ENCODE measurements around the gene MBOAT2. TPM values are rescaled to one million over a fixed set of nuclear protein-coding genes. Genes with fewer than 3 reads are reported as not detected.
"Not testable (repeated sequence)": the region's sequence is repeated elsewhere in the genome, so short reads cannot be mapped to it uniquely, and the experiment has no call there.

MBOAT2 gene, protein sequence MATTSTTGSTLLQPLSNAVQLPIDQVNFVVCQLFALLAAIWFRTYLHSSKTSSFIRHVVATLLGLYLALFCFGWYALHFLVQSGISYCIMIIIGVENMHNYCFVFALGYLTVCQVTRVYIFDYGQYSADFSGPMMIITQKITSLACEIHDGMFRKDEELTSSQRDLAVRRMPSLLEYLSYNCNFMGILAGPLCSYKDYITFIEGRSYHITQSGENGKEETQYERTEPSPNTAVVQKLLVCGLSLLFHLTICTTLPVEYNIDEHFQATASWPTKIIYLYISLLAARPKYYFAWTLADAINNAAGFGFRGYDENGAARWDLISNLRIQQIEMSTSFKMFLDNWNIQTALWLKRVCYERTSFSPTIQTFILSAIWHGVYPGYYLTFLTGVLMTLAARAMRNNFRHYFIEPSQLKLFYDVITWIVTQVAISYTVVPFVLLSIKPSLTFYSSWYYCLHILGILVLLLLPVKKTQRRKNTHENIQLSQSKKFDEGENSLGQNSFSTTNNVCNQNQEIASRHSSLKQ
- 6.6 and 16.7 TPM in 2 replicates for total RNA-seq (2014; rRNA removed; shearing (Covaris generic); ENCODE audit: low replicate concordance)

DNA sequence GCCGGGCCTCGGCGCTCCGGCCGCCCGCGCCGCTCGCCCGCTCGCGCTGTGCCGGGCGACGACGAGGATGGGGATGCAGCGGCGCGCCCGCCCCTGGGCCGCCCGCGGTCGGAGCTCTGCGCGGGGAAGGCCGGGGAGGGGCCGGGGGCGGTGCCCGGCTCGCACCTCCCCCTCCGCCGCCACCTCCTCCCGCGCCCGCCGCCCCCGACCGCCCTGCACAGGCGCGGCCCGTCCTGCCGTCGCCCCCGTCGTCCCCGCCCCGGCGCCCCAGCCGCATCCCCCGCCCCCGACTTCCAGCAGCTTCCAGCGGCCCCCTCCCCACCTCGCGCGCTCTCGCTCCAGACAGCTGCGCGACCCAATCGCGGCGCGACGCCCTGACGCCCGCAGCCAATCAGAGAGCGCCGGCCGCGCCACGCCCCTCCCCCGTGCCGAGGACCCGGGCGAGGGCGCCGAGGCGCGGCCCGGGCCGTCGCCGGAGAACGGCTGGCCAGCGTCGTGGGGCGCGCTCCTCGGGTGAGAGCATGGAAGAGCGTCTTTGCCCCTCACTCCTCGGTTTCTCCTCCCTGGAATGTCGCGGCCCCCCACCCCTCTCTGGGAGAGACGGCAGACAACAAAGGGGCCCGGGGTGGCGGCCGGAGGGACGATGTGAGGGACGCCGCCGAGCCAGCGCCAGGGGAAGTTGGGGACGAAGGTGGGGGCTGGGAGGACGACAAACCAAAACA, at the start of gene MBOAT2:
MBOAT2 (minus strand) TSS at position 69 of the 722 bp plus-strand sequence. CDS start 70 bp downstream, outside the sequence.
- DNase-seq (ENCODE audit: low read depth): peak; percentile 89
- in situ Hi-C loops (cut with HindIII; ENCODE audit: low pct_unique_long_range_greater_than_20kb, low sequenced_read_pairs): no loop called here

DNA sequence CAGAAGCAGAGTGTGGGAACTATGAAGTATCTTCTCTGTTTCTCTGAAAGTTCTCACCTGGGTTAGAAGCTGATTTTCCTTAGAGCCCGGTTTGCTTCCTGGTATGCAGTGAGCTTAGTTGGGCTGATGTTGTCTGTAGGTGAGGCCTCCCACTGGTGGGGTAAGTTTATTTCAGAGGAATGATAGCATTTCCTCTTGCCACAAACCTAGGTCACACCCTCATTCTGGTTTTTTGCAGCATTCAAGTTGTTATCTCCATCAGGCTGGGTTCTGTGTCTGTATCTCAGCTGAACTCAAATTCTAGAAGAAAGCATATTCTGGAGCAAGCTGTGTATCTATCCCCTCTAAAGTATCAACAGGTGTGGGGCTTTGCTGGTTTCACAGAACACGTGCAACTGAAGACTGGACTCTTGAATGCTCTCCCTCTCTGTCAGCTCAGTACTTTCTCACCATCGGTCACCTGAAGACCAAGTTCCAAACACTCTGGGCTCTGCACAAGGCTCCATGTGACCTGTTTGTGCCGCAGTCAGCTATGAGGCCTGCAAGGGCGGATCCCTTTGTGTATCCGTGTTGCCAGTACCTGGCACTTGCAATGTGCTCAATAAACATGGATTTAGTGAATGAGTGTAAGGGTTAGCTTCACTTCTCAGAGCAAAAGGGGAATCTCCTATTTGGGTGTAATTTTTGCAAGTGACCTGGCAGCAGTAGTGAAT, 49.5 kb upstream of the MBOAT2 start:
- in situ Hi-C loops (cut with HindIII; ENCODE audit: low pct_unique_long_range_greater_than_20kb, low sequenced_read_pairs): no loop called here
- DNase-seq (ENCODE audit: low read depth): no peak

DNA sequence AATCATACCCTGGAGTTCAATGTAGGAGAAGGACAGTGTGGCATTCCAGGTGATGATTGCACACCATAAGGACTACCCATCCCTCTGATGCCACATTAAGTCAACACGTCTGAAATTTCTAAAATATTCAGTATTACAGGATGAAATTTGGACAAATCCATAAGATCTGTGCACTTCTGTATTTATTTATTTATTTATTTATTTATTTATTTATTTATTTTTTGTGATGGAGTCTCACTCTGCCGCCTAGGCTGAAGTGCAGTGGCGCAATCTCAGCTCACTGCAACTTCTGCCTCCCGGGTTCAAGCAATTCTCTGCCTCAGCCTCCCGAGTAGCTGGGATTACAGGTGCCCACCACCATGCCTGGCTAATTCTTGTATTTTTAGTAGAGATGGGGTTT, 48.0 kb upstream of the MBOAT2 start:
- in situ Hi-C loops (cut with HindIII; ENCODE audit: low pct_unique_long_range_greater_than_20kb, low sequenced_read_pairs); DNase-seq (ENCODE audit: low read depth): not testable (repeated sequence)

DNA sequence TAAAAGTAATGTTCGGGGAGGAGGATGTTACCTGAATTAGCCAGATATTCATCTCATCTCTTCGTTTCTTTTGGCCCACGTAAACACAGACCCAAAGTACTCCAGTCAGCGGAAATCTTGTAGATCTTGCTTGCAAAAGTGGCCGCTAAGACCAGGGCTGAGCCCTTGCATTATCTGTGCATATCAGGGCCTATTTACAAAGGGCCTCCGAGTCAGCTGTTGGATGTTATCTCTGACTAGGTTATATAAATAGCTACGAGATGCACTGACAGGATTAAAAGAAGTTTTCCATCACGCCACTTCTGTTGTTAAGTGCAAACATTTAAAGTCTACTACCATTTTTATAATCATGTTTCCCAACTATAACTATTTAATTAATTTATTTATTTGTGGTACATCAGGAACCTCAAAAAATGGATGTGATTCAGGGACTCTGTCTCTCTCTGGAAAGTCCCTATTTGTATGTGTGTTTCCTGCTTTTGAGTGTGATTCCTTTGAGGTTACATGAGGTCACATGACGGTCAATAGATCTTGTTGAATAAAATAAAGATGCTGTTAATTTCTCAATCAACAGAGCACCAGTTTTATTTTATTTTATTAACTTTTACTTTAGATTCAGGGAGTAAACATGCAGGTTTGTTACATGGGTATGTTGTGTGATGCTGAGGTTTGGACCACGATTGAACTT, 46.8 kb upstream of the MBOAT2 start:
- in situ Hi-C loops (cut with HindIII; ENCODE audit: low pct_unique_long_range_greater_than_20kb, low sequenced_read_pairs): no loop called here
- no peak for DNase-seq (ENCODE audit: low read depth)

DNA sequence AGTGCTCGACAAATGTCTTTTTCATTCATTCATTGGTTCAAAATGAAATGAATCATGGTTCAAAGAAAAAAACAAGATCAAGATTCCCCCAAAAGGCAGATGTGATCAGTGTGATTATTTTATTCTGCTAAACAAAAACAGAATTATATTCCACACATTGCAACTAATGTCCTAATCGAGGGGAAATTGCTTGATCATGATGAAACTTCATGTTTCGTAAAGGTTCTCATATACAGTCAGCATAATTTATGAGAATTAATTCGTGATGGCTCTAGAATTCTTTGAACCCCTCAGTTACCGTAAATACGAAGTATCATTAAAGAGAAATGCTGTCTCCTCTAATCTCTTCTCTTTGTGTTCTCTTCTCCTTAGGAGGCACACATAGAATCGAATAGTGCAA, 42.1 kb upstream of the MBOAT2 start:
- DNase-seq (ENCODE audit: low read depth): no peak
- in situ Hi-C loops (cut with HindIII; ENCODE audit: low pct_unique_long_range_greater_than_20kb, low sequenced_read_pairs): no loop called here

DNA sequence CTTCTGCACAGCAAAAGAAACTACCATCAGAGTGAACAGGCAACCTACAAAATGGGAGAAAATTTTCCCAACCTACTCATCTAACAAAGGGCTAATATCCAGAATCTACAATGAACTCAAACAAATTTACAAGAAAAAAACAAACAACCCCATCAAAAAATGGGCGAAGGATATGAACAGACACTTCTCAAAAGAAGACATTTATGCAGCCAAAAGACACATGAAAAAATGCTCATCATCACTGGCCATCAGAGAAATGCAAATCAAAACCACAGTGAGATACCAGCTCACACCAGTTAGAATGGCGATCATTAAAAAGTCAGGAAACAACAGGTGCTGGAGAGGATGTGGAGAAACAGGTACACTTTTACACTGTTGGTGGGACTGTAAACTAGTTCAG, 40.0 kb upstream of the MBOAT2 start:
- DNase-seq (ENCODE audit: low read depth); in situ Hi-C loops (cut with HindIII; ENCODE audit: low pct_unique_long_range_greater_than_20kb, low sequenced_read_pairs): not testable (repeated sequence)

DNA sequence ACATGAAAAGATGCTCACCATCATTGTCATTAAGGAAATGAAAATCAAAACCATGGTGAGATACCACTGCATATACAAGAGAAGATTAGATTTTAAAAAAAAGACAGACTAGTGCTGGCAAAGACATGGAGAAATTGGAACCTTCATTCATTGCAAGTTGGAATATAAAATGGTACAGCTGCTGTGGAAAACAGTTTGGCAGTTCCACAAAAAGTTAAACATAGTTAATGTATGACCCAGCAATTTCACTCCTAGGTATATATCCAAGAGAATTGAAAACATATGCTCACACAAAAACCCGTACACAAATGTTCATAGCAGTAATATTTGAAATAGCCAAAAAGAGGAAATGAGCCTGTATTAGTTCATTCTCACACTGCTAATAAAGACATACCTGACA, 33.7 kb upstream of the MBOAT2 start:
- in situ Hi-C loops (cut with HindIII; ENCODE audit: low pct_unique_long_range_greater_than_20kb, low sequenced_read_pairs): no loop called here
- no peak for DNase-seq (ENCODE audit: low read depth)

DNA sequence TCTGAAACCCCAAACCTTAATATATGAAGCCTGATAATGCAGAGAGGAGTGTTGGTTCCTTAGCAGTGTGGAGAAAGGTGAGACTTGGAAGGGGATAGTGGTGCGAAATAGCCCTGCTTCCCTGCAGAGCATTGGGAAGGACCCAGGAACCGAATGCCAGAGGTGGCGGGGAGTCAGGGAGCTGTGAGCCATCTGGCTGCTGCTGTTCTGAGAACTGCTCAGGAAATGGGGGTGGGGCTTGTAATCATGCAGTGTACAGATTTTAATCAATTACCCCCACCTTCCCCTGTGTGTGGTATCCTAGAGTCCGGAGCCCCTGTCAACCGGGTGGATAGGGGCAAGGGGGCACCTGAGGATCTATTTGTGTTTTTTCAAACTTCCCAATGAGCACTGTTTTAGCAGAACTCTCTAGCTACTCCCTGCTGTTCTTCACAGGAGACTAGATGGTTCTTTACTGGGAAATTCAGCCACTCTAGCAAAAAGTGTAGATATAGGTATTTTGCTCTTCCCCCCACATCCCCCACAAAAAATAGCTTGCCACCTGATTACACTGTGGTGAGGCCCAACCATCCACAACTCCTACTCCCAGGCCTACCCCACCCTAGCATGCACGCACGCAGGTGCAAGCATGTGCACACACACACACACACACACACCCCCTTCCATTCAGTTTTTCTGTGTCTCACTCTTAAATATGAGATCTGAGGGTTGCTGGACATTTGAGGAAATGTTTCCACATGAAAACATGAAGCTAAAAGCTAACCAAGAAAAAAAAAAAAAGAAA, 30.1 kb upstream of the MBOAT2 start:
- in situ Hi-C loops (cut with HindIII; ENCODE audit: low pct_unique_long_range_greater_than_20kb, low sequenced_read_pairs): no loop called here
- no peak for DNase-seq (ENCODE audit: low read depth)

DNA sequence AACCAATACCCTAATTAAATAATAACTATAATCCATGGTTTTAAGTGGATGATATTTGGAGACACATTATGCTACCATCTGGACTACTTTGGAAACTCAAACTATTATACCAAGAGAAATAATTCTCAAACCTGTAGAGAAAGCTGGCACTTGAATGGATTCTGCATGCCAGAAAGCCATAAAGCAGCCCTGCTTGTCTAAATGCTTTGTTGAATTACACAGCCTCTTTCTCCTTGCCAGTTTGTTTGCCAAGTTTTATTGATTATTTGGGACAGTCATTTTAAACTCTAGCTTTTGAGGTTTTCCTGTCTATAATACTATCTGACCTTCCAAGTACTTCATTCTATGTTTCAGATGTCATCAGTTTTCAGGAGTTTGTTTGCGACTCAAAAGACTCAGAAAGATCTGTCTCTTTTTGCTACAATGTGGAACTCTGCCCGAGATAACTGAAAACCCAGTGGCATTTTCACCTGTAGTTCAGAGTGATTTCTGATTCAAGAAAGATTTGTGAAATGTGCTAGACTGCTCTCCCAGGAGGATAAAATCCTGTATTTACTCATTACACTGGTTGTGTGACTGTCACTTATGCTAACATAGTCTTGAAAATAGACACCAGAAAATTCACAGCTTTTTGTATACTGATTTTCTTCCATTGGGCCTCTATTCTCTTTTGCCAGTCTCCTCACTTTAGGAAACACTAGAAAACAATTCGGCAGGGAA, 29.2 kb upstream of the MBOAT2 start:
- in situ Hi-C loops (cut with HindIII; ENCODE audit: low pct_unique_long_range_greater_than_20kb, low sequenced_read_pairs): no loop called here
- DNase-seq (ENCODE audit: low read depth): no peak

DNA sequence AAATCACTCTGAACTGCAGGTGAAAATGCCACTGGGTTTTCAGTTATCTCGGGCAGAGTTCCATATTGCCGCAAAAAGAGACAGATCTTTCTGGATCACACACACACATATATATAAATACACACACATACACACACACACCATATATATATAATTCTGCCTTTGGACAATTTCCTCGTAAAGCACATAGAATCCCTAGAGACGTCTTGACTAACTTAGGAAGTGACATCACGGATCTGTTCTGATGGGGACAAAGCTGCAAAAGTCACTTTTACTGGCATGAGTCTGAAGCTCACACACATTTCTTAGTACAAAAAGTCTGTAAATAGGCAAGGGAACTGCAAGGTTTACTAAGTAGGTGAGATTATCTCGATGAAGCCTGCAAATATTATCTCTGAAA, 28.6 kb upstream of the MBOAT2 start:
- in situ Hi-C loops (cut with HindIII; ENCODE audit: low pct_unique_long_range_greater_than_20kb, low sequenced_read_pairs): no loop called here
- no peak for DNase-seq (ENCODE audit: low read depth)

DNA sequence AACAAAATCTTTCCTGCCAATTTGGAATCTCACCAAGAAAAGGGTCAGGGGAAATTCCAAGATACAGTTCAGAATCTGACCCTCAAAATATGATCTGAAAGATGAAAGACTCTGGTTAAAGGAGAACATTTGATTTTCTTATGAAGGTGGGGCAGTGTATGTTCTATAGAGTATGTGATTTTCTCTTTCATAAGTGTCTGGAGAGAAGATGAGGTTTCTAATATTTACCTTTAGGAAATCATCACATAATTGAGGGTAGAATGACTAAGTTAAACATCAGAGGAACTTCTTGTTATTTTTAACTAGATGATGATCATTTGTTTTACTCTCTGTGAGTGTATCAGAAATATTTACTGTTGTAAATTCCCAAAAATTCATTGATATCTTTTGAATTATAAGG, 27.8 kb upstream of the MBOAT2 start:
- DNase-seq (ENCODE audit: low read depth): no peak
- in situ Hi-C loops (cut with HindIII; ENCODE audit: low pct_unique_long_range_greater_than_20kb, low sequenced_read_pairs): no loop called here

DNA sequence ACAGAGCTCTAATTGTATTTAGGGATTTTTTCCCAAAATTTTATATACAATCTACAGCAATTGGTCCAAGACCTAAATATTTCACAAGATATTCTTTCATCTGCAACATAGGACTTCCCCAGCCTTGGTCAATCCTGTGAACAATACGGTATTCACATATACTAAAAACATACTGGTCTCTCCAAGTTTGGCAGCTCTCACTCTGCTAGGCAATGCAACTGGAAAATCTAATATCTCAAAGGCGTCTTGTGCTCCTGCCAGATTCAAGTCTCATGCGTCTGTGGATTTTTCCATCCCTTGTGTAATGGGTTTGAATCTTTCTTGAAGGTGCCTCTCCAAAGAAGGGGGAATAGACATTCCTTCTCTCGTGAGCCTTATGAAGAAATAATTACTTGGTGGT, 27.4 kb upstream of the MBOAT2 start:
- DNase-seq (ENCODE audit: low read depth): no peak
- in situ Hi-C loops (cut with HindIII; ENCODE audit: low pct_unique_long_range_greater_than_20kb, low sequenced_read_pairs): no loop called here

DNA sequence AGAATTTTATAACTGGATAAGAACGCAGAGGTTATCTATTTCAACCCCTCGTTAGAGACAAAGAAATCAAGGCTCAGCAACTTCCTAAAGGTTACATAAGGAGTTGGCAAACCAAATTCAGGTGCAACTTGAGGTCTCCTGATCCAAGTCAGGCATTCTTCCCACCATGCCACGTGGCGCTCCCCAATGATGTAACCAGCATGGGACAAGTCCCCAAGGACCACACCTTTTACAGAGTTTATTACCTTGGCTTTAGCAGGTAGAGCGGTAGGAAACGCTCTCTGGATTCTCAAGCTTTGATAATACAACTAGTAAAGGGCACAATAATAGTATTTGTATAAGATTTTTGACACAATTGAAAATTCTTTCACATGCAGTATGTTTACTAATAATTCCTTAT, 26.7 kb upstream of the MBOAT2 start:
- DNase-seq (ENCODE audit: low read depth): no peak
- in situ Hi-C loops (cut with HindIII; ENCODE audit: low pct_unique_long_range_greater_than_20kb, low sequenced_read_pairs): no loop called here

DNA sequence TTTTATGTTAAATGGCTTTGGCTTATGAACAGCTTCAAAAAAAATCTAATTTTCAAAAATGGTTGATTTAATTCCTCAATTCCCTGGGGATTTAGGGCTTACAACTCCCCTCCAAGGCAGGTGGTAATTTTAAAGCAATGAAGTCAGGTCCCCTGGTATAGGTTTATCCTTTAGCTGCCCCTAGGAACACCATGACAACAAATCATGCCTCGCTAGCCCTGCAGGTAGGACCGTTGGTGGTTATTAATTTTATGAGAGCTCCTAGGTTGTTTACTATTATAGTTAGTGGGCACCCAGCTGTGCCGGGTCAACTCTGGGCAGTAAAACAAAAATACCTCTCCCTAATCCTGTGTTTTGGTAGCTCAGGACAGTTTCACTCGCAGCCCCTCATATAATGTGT, 26.2 kb upstream of the MBOAT2 start:
- no peak for DNase-seq (ENCODE audit: low read depth)
- in situ Hi-C loops (cut with HindIII; ENCODE audit: low pct_unique_long_range_greater_than_20kb, low sequenced_read_pairs): no loop called here

DNA sequence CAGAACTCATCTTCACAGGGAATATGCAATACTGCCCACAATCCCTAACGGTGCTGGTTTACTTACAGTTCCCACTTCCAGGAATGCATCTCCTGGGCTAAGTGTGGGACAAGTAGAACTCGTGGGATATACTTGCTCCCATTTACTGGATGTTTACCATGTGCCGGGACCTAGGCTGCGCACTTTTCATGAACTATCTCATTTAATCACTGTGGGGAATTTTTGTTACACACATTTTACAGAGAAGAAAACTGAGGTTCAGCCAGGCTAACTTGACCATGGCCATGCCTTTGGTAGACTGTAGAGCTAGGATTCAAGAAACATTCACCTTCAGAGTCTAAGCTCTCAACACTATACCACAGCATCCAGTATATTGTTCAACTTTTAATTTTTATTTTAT, 24.4 kb upstream of the MBOAT2 start:
- DNase-seq (ENCODE audit: low read depth): no peak
- in situ Hi-C loops (cut with HindIII; ENCODE audit: low pct_unique_long_range_greater_than_20kb, low sequenced_read_pairs): no loop called here

DNA sequence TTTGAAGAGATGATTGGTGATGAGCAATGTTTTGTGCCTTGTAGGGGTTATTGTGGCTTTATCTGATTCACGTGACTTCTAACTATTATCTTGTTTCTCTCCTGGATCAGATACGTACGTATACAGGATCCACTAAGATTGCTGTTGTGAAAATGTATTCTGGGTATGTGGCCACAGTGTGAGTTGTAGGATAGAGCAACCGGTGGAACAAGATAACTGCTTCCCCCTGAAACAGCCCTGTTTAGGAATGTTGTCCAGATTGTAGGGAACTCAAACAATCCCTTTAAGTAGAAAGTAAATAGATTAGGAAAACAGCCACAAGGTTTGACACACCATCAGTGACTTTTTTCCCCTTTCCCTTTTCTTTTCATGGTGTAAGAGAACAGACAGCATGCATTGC, 22.3 kb upstream of the MBOAT2 start:
- in situ Hi-C loops (cut with HindIII; ENCODE audit: low pct_unique_long_range_greater_than_20kb, low sequenced_read_pairs): no loop called here
- DNase-seq (ENCODE audit: low read depth): no peak

DNA sequence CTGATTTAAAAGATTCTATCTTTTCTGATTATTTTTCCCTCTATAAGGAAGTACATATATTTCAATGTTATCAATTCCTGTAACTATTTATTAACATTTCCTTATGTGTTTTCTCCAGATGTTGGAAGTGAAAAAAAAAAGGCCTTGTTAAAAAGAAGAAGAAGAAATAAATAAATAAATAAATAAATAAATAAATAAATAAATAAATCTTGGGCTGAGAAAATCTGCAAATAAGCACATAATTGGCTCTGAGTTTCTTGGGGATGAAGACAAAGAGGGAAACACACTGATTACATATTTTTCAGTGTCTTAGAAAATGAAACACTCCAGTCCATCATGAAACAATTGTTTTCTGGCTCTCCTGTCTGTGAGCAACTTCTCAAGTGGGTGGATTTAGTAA, 21.1 kb upstream of the MBOAT2 start:
- in situ Hi-C loops (cut with HindIII; ENCODE audit: low pct_unique_long_range_greater_than_20kb, low sequenced_read_pairs): no loop called here
- no peak for DNase-seq (ENCODE audit: low read depth)

Data from Caki2 (cell line).